ENCODE data around the gene RABL2B.

Gene RABL2B

DNA sequence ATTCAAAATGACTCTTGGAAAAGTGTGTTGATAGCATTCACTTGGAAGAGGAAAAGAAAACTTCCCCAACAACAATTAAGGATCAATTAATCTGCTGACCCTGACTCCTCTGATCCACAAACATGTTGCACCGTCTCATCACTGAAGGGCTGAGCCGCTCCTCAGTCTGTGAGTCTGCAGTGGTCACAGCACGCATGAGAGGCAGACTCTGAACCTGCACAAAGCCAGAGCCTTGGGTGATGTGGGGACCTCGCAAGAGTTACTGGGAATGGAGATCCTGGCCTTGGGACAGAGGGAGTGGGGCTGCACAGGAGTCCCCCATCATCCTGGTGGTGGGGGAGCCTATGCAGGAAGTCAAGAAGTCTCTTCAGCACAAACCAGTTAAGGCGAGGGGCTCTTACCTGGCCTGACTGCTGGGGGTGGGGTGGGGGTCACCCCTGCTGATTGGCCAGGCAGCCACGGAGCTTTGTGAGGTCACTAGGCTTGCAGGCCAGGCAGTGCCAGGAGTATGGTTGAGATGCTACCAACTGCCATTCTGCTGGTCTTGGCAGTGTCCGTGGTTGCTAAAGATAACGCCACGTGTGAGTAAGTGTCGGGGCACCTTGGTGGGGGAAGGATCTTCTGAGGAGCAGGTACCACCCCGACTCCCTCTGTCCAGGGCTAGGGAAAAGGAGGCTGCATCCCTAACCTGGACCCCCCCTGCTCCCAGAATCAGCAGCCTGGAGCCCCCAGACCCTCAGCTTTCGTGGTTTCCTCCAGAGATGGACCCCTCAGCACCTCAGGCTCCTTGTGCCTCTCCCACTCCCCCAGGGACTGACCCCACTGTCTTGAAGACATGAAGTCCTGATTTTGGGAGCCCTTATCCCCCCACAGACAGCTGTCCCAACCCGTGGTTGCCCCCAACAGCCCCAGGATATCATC is 45.4 kb downstream of the RABL2B start, which contains the start of gene ACR:
TSS of gene ACR (plus strand) at position 477 of the 921 bp plus-strand sequence. CDS start at position 509, 32 bp downstream.
- DNase-seq: no peak

DNA sequence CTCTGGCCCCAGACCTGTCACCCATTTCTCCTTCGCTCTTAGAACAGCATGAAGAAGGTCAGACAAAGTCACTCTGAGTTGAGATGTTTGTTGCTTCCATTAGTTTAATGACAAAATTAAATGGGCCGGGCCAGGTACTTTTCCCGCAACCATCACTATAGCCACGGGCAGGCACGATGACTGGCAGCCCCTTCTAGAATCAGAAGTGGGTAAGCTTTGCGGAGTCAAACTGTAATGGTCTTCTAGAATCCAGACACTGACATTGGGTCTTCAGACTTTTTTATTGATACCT is 47.8 kb downstream of the RABL2B start:
- DNase-seq: no peak

DNA sequence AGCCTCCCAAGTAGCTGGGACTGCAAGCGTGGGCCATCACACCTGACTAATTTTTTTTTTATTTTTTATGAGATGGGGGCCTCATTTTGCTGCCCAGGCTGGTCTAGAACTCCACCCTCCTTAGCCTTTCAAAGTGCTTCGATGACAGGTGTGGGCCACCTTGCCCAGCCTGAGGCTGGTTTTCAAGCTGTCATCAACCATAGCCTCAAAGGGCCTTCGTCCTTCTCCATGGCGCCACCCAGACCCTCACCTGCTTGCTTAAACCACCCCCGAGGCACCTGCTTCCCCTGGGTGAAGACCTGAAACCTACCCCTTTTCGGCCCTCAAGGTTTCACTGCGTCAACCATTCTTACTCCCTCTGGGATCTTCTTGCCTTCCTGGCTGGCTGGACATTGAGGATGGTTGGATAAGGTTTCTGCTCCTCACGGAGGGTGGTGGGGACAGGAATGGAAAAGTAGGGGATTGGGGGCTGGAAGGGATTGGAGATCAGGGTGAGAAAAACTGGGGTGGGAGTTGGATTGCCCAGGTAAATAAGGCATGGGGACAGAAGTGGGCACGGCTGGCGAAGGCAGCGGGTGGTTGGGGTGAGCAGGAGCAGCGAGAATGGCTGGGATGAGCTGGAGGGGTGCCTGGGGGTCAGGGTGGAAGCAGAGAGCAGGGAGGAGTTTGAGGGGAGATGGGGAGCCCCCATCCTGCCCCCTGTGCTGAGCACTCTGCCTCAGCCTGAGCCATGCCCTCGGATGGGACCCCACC is 48.3 kb downstream of the RABL2B start:
- no peak for DNase-seq

DNA sequence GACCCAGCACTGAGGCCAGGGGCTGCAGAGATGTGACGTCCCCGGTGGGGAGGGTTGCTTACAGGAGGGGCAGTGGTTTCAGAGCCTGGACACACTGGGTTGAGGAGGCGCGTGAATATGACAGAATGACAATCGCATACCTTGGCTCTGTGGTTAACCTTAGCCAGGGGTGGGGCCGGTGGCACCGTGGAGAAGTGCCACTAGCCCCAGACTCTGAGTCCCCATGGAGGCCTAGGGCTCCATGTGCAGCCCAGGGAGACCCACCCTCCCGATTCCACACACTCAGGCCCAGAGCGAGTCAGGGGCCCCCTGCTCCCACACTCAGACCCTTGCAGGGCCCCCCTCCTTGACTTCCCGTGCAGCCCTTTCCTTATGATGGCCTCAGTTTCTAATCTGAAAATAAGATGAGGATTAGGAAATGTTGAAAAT is 49.1 kb downstream of the RABL2B start:
- DNase-seq: no peak

DNA sequence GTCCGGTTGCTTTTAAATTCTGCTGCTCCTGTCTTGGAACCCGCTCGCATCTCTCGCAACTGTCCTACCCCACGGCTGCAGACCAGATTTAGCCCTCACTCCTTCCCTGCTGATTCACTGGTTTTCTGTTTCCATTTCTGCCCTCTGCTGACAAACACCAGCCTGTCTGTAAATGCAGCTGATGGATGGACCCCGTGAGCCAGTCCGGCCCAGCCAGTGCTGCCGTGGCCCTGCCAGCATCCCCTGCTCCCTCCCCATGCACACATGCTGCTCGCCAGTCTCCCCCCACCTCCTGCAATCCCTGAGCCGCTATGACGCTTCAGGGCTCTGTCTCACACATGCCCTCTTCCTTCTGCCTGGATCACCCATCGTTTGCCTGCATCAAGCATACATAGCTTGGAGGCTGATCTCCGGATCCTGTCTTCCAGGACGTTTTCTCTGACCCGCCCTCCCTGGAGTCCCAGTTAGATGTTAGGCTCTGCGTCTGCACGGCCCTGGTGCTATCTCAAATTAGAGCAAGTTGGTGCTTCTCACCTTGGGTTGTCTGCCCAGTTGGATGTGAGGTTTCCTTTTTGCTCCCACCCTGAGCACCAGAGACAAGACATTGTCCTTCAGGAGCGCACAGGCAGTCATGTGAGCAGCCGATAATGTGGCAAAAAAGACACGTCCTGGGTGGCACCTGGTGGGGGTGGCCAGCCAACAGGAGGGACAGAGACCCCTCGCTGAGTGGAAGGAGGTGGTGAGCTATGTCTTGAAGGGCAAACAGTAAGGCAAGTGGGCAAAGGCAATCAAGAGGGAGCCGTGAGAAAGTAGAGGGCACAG is 49.7 kb downstream of the RABL2B start:
- DNase-seq: no peak

DNA sequence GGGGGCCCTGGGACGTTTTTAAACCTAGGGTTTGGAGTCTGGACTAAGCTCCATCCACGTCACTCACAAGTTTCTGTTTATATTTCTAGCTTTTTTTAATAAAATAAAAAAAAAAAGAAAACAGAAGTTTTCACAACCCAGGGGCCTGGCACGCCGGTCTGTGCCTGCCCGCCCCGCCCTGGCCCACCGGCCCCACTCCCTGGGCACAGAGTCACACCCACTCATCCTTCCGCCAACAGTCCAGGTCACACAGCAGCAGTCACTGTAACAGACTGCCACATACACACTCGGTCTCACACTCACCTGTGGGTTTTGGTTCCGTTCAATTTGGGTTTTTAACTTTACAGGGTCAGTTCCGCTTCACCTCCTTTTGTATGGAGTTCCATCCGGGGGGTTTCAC is 50.8 kb downstream of the RABL2B start:
- no peak for DNase-seq

DNA sequence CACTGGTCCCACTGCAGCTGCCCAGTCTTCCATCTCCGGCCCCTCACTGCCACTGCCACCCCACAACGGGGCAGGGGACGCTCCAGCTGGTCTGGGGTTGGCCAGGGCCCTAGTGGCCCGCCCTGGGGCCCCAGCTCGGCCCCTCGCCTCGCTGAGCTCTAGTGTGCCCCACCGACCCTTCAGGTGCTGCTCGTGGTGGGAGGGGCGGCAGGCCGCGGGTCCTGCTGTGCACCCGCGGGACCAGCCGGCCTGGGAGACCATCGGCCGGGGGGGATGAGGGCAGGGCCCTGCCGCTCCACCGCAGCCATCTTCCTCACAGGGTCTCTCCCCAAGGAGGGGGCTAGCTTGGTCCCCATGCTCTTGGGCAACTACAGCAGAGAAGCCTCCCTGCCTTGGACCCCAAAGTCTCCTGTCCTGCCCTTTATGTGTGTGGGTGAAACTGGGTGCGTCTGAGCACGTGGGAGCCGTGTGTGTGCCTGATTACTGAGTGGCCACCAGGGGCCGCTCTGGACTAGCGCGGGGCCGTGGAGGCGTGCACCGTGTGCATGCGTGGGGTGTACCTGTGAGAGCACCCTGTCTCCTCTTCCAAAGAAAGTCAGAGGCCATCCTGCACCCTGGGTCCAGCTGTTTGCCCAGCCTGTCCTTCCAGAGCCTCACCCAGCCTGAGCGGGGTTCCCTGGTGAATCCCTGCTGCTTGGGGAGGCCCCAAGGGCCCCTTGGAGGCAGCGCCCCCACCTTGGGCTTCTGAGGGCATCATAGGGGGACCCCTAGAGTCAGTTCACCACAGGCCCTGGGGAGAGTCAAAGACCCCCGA is 51.4 kb downstream of the RABL2B start:
- no peak for DNase-seq

DNA sequence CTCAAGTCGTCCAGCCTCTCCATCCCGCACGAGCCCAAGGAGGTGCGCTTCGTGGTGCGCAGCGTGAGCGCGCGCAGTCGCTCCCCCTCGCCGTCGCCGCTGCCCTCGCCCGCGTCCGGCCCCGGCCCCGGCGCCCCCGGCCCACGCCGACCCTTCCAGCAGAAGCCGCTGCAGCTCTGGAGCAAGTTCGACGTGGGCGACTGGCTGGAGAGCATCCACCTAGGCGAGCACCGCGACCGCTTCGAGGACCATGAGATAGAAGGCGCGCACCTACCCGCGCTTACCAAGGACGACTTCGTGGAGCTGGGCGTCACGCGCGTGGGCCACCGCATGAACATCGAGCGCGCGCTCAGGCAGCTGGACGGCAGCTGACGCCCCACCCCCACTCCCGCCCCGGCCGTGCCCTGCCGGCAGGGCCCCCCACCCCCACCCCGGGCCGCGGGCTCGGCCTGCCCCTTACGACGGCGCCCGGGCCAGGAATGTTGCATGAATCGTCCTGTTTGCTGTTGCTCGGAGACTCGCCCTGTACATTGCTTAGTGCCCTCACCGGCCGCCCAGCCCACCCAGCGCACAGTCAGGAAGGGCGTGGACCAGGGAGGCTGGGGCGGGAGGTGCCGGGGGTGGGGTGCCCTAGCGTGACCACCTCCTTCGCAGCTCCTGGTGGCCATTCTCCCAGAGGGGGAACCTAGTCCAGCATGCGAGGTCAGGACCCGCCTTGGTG is 52.3 kb downstream of the RABL2B start:
- DNase-seq: no peak

DNA sequence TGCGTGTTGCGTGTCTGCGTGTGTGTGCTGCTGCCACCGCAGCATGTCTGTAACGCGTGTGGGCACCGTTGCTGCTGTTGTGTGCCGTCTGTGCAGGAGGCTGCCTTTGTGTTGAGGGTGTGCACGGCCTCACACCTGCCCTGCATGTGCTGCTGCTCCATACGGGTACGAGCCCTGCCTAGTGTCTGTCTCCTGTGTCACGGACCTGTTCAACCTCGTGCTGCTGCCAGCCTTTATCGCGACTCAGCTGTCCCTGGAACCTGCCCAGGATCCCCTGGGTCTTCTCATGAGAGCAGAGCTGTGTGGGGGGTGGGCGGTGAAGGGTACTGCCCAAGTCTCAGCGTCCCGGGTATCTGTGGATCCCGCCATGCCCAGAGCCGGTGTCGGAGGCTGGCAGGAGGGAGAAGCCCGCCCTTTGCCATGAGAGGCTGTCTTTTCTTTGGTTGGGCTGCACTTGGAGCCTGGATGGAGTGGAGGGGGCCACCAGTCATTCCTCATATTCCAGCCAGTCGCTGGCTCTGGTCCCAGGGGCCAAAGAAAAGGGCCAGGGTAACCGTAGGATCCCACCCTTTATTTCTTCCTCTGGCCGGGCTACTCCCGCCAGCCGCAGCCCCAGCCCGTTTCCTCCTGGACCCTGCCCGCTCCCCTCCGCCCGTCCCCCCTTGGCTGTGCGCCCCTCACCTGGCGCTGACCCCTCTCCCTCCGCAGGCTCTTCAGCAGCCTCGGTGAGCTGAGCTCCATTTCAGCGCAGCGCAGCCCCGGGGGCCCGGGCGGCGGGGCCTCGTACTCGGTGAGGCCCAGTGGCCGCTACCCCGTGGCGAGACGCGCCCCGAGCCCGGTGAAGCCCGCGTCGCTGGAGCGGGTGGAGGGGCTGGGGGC is 53.2 kb downstream of the RABL2B start:
- DNase-seq: no peak

DNA sequence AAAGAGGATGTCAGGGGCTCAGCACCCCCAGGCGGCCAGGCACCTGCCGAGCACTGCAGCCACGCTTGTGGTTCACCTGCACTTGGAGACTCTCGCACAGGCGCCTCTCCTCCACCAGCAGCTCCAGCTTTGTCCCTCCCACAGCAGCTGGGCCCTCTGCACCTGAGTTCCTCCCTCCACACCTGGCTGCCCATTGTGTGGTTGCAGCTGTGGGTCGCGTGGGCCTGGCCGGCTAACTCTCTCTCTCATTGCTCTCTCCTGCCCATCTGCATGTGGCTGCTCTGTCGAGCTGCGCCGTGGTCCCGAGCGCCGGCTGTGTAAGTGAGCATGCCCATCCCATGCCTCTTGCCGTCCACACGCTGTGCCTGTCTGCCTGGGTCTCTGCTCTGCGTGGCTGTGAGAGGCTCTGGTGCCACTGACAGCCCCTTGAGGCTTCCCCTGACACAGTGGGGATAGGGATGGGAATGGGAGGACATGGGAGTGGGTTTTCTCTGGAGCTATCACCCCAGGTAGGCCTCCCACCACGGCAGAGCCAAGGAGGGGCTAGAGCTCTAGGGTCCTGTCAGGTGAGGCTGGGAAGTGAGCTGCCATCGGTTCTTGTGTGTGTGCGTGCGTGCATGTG is 53.9 kb downstream of the RABL2B start:
- DNase-seq: no peak

DNA sequence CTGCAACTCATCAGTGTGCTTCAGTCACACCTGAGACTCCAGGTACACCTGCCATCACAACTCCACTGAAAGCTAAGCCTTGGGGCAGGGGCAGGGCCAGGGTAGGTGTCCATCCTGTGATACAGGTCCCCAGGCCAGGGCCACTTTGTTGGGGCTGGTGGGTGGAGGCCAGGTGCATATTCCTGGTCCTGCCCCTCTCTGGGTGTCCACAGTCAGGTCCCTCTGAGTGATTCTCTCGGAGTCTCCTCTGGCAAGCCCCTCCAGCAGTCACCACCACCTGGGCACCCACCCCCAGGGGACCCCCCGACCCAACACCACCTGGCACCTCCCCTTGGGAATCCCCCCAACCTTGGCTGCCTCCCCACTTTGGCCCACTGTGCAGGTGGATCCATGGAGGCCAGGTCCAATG is 54.9 kb downstream of the RABL2B start:
- DNase-seq: no peak

DNA sequence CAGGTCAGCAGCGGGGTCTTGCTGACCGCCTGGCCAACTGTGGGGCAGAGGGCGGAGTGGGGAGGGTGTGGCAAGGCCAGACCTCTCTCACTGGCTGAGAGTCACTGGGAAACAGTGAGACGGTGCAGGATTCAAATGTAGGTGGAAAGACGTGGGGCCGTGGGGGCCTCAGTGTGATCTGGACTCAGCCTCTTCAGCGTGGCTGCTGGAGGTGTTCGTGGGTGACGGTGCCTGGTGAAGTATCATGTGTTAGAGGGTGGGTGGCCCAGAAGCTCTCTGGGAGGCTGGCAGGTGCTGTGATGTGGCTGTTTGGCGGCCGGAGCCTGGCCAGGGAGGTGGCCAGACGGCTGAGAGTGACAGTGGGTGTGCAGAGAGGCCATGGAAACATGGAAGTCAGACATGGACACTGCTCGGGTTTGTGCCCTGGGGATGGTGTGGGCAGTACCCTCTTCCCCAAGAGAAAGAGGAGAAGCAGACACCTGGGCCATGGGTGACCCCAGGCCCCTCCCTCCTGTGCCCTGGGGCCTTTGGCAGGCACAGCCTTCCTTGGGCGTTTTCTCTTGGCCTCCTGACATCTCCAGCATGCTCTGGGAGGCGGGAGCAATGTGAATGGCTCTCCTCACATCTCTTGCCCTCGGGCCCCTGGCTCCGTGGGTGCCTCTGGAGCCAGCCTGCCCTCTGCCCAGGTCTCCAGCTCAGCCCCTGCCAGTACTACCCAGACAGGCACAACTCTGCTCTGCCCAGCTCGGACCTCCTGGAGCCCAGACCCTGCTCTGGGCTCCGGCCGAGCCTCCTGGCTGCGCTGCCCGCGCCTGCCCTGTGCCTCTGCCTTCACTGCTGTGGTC is 55.5 kb downstream of the RABL2B start:
- no peak for DNase-seq

DNA sequence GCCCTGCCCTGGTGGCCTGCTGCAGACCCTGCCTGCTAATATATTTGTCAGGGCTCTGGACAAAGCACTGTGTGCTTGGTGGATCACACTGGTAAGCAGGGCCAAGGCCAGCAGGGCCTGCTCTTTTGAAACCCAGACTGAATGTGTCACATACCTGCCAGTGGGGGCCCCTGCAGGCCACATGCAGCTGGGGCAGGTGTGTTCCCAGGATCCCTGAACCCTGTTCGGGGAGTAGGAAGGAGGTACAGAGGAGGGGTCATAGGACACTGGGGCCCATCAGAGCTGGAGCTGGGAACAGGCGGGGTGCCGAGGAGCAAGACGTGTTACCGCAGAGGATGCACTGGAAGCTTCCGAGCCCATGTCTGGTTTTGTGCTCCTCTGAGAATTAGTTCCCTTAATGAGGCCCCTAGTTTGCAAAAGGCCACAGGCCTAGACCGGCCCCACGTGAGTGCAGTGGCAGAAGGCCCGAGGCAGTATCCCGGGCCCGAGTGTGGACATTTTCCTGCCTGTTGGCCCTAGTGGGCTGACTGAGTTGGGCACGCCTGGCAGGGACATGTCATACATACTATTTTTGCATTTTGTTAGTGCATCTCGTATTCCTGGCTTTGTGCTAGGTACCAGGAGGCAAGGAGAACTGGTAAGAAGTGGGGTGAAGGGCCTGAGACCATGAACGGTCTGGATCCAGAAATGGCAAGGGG is 56.6 kb downstream of the RABL2B start:
- DNase-seq: no peak

DNA sequence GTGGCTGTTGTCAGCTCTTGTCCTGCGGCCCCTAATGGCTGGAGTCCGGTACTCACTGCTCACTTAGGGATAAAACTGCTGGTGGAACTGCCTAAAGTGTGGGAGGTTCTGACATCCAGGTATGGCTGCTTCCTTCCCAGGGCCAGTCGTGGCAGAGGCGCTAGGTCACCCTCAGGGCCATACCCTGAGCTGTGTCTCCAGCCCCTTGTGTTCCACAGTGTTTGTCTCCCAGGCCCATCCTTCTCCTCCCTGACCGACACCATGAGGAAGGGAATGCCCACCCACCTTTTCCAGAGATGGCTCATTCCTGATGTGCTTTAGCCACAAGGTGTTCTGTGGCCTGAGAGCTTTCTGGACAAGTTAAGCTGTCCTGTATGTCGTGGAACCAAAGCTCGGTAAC is 57.8 kb downstream of the RABL2B start:
- no peak for DNase-seq

DNA sequence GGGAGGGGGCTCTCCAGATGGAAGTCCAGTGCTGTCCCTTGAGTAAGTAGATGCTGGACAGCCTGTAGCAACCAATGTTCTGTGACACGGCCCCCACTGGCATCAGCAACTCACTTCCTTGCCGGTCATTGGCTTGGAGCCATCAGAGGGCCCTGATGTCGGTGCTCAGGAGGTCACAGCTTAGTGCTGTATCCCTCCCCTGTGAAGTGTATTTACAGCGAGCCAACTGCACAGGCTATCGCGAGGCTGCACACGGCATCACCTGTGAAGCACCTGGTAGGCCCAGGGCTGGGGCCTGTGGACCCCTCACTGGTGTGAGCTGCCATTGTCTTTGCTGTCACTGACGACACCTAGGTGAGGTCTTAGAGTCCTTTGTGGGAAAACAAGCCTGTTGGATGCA is 58.8 kb downstream of the RABL2B start:
- no peak for DNase-seq

DNA sequence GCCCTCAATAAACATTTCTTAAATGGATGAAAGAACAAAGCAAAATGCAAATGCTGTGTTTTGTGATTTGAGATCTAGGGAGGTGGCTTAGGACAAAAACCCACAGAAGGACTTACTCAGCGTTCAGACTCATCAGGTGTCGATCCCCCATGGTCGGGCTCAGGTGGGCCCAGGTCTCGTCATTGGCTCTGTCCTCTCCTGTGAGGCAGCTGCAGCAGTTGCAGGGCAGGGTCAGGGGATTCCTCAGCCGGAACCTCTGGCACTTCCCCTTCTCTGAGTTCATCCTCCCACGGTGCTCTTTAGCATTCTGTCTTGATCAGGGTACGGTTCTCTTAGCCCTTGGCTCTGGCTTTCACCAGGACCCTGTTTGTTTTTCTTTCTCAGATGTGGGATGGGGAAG is 59.4 kb downstream of the RABL2B start:
- DNase-seq: no peak

DNA sequence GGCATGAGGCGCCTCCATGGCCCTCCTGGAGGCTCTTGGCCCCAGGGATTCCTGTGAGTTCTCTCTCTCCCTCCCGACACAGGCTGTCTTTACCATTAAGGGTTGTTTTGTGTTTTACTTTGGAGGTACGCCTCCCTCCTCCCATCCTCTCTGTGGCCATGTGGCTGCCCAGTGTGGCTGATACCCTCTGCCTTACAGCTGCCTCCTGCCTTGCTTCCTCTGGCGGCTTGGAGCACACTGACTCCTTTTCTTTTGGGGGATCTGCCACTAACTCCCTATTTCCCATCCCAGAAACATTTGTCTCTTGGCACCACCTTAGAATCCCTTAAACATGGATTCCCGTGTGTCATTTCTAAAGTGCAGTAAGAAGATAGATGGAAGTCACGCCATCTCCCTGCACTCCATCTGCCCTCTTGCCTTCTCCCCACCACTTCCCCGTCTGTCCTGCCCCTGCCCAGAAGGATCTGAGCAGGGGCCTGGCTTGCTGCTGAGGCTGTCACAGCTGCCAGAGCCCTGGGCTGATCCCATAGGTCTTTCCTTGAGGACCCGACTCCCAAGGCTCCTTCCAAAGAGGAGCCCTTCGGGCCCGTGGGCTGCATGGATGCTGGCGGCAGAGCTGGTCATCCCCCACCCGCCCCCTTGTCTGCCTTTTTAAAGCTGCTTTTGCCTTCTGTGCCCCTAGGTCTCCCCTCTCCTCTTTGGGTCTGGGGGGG is 60.6 kb downstream of the RABL2B start:
- DNase-seq: no peak
